A673 (cell line): ENCODE measurements around the gene MMP3. TPM values are rescaled to one million over a fixed set of nuclear protein-coding genes. Genes with fewer than 3 reads are reported as not detected.
"Not testable (repeated sequence)": the region's sequence is repeated elsewhere in the genome, so short reads cannot be mapped to it uniquely, and the experiment has no call there.

Experiments used
- BruUV-seq: library from RNA; stranded (reverse); fragments of 400-500 nt; replicated peaks from 2 replicates; lab custom pipeline; 2021; lab: Mats Ljungman, UMichigan
- CTCF ChIA-PET: fragments of 300-600 bp; sonication (Branson Sonifier 250); formaldehyde crosslinking; loops from one replicate; lab custom pipeline; 2022; ENCODE audit warnings: antibody characterized with exemption; lab: Charles Lee
- POLR2A ChIA-PET: fragments of 300-600 bp; sonication (Branson Sonifier 250); formaldehyde crosslinking; loops from one replicate; lab custom pipeline; 2022; ENCODE audit warnings: antibody characterized with exemption; ENCODE audit not compliant: low non-redundant PET; lab: Charles Lee
- DNase-seq: peaks from one replicate; pipeline ENCODE4 v3.0.0-alpha.2; 2015; ENCODE audit warnings: low spot score
- H3K27ac ChIP-seq: fragments of 200-600 bp; sonication (generic); 2 replicates; pipeline ENCODE4 v1.5.1; 2016; ENCODE audit warnings: mixed run types, low read depth, mild to moderate bottlenecking, mixed read lengths, antibody characterized with exemption, low read length; ENCODE audit not compliant: poor library complexity, severe bottlenecking
- H3K27me3 ChIP-seq: fragments of 200-600 bp; sonication (generic); replicated peaks from 2 replicates; pipeline ENCODE4 v1.6.1; 2017; ENCODE audit warnings: mixed run types, low read depth, mild to moderate bottlenecking, mixed read lengths, antibody characterized with exemption, low read length; ENCODE audit not compliant: insufficient read depth, poor library complexity
- H3K36me3 ChIP-seq: fragments of 200-600 bp; sonication (generic); 2 replicates; pipeline ENCODE4 v1.6.1; 2016; ENCODE audit warnings: mixed run types, mild to moderate bottlenecking, mixed read lengths, antibody characterized with exemption, low read length; ENCODE audit not compliant: insufficient read depth, poor library complexity, severe bottlenecking
- H3K4me1 ChIP-seq: fragments of 200-600 bp; sonication (generic); 2 replicates; pipeline ENCODE4 v1.6.1; 2017; ENCODE audit warnings: mixed run types, mild to moderate bottlenecking, mixed read lengths, antibody characterized with exemption, low read length; ENCODE audit not compliant: insufficient read depth, poor library complexity, severe bottlenecking
- H3K4me3 ChIP-seq: fragments of 200-600 bp; sonication (generic); 2 replicates; pipeline ENCODE4 v1.5.1; 2016; ENCODE audit warnings: low read depth, mixed run types, mild to moderate bottlenecking, mixed read lengths, low read length; ENCODE audit not compliant: poor library complexity, severe bottlenecking
- H3K9me3 ChIP-seq: fragments of 200-600 bp; sonication (generic); 2 replicates; pipeline ENCODE4 v1.6.1; 2016; ENCODE audit warnings: mixed run types, low read depth, mild to moderate bottlenecking, mixed read lengths, antibody characterized with exemption, low read length; ENCODE audit not compliant: poor library complexity, severe bottlenecking
- CTCF ChIP-seq: fragments of 300-800, 200-600 bp; sonication (generic); conservative IDR thresholded peaks from 2 replicates; pipeline ENCODE4 v1.5.1; 2017; ENCODE audit warnings: low read depth, mild to moderate bottlenecking, antibody characterized with exemption, low read length, moderate library complexity, mixed read lengths
- EZH2 ChIP-seq: fragments of 200-600 bp; sonication (generic); IDR thresholded peaks from 2 replicates; pipeline ENCODE4 v1.6.1; 2017; ENCODE audit warnings: borderline replicate concordance, low read depth, mild to moderate bottlenecking, mixed read lengths, antibody characterized with exemption, low read length; ENCODE audit not compliant: poor library complexity, severe bottlenecking
- intact Hi-C: fragments of 100-400 bp; cut with micrococcal nuclease; formaldehyde crosslinking; loops from one replicate; pipeline ENCODE4 v1.10.0; 2022; ENCODE audit not compliant: unreplicated experiment
- total RNA-seq: library from RNA; stranded (reverse); gene quantifications from 2 replicates; pipeline ENCODE4 v1.2.3, GENCODE V29; 2021

MMP3 gene
- total RNA-seq, 1 experiment from 2014 or later: 1.3 TPM

GRCh38 chr11:102878595-102878994 is 35.2 kb upstream of the MMP3 start:
- Histone ChIP-seq H3K4me1 (no peaks in the 10 kb centered on the region), H3K27ac (no peak overlapping the region), H3K9me3 (no peaks in the 10 kb centered on the region), H3K27me3 (no peaks in the 10 kb centered on the region), H3K36me3 (no peaks in the 10 kb centered on the region), H3K4me3 (no peak overlapping the region)
- no peak for TF ChIP-seq EZH2
- ChIA-PET POLR2A (no interaction called here), CTCF (no interaction called here)
- intact Hi-C loops: no loop called here
- no peak for DNase-seq
- no TSS peak for BruUV-seq

GRCh38 chr11:102874852-102875251 is 31.4 kb upstream of the MMP3 start, which contains the start of gene MMP12:
TSS of gene MMP12 (minus strand) at chr11:102874982. CDS start at chr11:102874937, 45 bp downstream.
- BruUV-seq: no TSS peak
- Histone ChIP-seq H3K36me3 (no peaks in the 10 kb centered on the region), H3K4me1 (no peaks in the 10 kb centered on the region), H3K9me3 (no peaks in the 10 kb centered on the region), H3K27me3 (no peaks in the 10 kb centered on the region), H3K4me3 (no peak within 1 kb of the TSS), H3K27ac (no peak within 1 kb of the TSS)
- CTCF ChIA-PET: no interaction called here
- POLR2A ChIA-PET: interaction anchor here (0.6 kb wide), 1 partner anchor 14 kb away, joined by 3 read pairs; no protein-coding TSS in a partner anchor
- TF ChIP-seq CTCF (no peak), EZH2 (no peak)
- no peak for DNase-seq
- intact Hi-C loops: no loop called here

GRCh38 chr11:102869354-102869964 is 26.1 kb upstream of the MMP3 start:
- POLR2A ChIA-PET, H3K36me3 ChIP-seq, intact Hi-C loops, H3K27me3 ChIP-seq, DNase-seq, BruUV-seq, H3K4me3 ChIP-seq, H3K27ac ChIP-seq, CTCF ChIA-PET, H3K9me3 ChIP-seq: not testable (repeated sequence)
- peaks cover 16% of the 10 kb centered on the region for H3K4me1 ChIP-seq

GRCh38 chr11:102868339-102868738 is 24.9 kb upstream of the MMP3 start:
- no TSS peak for BruUV-seq
- CTCF ChIA-PET: no interaction called here
- Histone ChIP-seq H3K36me3 (no peaks in the 10 kb centered on the region), H3K4me1 (peaks cover 16% of the 10 kb centered on the region), H3K4me3 (no peak overlapping the region), H3K27ac (peak overlapping the region; percentile 23), H3K27me3 (no peaks in the 10 kb centered on the region), H3K9me3 (no peaks in the 10 kb centered on the region)
- TF ChIP-seq EZH2 (no peak), CTCF (no peak)
- DNase-seq: peak; percentile 65
- intact Hi-C loops: no loop called here
- POLR2A ChIA-PET: no interaction called here
